ENCODE measurements around the gene ENPP4. TPM values are rescaled to one million over a fixed set of nuclear protein-coding genes. Genes with fewer than 3 reads are reported as not detected.

The ENPP4 gene
- total and polyA plus RNA-seq, 2 of the 4 experiments (the other 2 are of a cell fraction), result under 0.01 to 0.03 TPM

DNA sequence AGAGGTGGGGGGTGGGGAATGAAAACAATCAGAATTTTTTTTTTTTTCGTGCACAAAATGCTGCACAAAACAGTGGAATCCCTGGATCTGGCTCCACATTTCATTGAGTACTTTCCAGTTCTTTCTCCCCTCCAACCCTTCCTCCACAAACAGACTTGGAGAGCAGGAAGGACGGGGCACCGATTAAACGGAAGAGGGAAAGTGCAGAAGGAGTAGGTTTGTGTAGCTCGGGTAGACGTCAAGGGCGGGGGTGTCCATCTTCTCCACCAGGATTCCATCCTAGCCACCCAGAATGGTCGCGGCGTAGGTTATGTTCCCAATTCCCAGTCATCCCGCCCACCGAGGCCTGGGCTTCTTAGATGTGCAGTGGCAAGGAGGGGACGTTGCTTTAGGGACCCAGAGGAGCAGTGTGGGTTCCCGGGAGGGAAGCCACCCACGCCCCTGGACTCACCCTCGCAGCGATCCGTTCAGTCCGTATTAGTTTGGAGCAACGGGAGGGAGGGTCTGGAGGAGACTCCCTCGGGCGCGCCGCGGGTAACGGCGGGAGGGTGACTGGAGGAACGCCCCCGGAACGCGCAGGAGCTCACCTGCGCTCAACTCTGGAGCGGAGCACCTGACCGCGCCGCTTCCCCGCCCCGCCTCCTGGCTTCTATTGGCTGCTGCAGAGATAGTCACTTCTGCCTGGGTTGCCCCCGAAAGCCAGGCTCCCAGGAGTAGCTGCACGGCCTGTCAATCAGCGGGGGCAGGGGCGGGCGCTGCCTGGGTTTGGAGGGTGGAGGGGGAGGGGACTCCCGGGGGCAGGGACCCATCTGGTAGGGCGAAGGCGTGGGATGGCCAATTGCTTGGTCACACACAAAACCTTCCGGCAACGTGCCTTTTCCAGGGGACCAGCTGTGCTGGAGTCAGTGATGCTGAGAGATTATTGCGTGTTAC, 40.8 kb downstream of the ENPP4 start, which contains the start of gene ENPP5 (continued):
- TF ChIP-seq NFE2L2 (IDR thresholded peaks at IDR 0.05; ENCODE audit: low read depth, low read length), result no peak
- TF ChIP-seq POLR2A (IDR thresholded peaks at IDR 0.05; ENCODE audit: low read depth, low read length), result no peak

DNA sequence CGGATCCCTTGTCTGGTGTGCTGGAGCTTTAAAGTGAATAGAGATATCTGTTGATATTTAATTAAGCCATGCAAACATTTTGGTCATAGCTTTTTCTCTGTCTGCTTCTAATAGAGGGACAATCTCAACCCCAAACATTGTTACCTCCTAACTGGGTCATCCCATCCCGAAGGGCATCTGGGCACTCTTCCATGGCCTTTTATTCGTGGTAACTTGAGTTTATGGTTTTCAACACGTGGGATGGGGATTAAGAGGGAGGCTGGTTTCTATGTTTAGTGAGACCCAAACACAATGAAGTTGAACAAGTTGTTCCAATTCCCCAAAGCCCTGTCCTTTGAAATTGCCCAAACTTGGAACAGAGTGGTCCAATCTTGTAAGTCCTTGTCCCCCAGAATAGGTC, 42.4 kb downstream of the ENPP4 start:
- H3K27ac ChIP-seq (ENCODE audit: insufficient read depth, low read length), result no peak overlapping the region
- POLR2A ChIA-PET (ENCODE audit: unreplicated experiment), result no interaction called here
- no peaks in the 10 kb centered on the region for H3K36me3 ChIP-seq (ENCODE audit: control insufficient read depth, insufficient read depth, low read length)
- H3K79me1 ChIP-seq (ENCODE audit: low read depth in 1 of 2, low read length in 2 of 2), result no peaks in the 10 kb centered on the region
- H3K9me1 ChIP-seq (ENCODE audit: insufficient read depth, low read length), result no peaks in the 10 kb centered on the region
- no peak overlapping the region for H3K9ac ChIP-seq (ENCODE audit: low read depth, low read length)
- no peak overlapping the region for H2AK9ac ChIP-seq (replicated peaks; ENCODE audit: low read depth, low read length, poor library complexity)
- H2BK5ac ChIP-seq (ENCODE audit: low read depth, low read length, poor library complexity, severe bottlenecking), result no peak overlapping the region
- no peak overlapping the region for H2BK20ac ChIP-seq (ENCODE audit: low read depth, low read length)
- dilution Hi-C loops (cut with HindIII; ENCODE audit: low sequenced_read_pairs, unreplicated experiment) (no loop called here), in situ Hi-C loops (cut with MboI; ENCODE audit: low sequenced_read_pairs) (no loop called here), intact Hi-C loops (cut with micrococcal nuclease) (no loop called here)
- H4K5ac ChIP-seq (ENCODE audit: low read depth, low read length), result no peak overlapping the region
- no peak overlapping the region for H2BK120ac ChIP-seq (ENCODE audit: low read depth, low read length)
- no peak overlapping the region for H3K4ac ChIP-seq (ENCODE audit: low read depth, low read length)
- no peak overlapping the region for H2BK15ac ChIP-seq (ENCODE audit: low read depth, low read length)
- no peak overlapping the region for H3K4me3 ChIP-seq (ENCODE audit: insufficient read depth, low read depth, low read length)
- H3K4me1 ChIP-seq (ENCODE audit: control insufficient read depth, insufficient read depth, low read length), result no peaks in the 10 kb centered on the region
- H3K27me3 ChIP-seq (ENCODE audit: control insufficient read depth, insufficient read depth, low read length), result peaks cover 4% of the 10 kb centered on the region
- no peak overlapping the region for H3K23ac ChIP-seq (ENCODE audit: low read depth, low read length)
- WGBS, 2 experiments (ENCODE audit: extremely low coverage in 2 of 2, insufficient read length in 1 of 2), result no CpG with 5 or more reads among the region's 4 CpGs
- H2AFZ ChIP-seq (replicated peaks; ENCODE audit: low read length, poor library complexity), result no peak overlapping the region
- no peak overlapping the region for H2AK5ac ChIP-seq (ENCODE audit: low read depth, low read length)
- no peaks in the 10 kb centered on the region for H3K9me3 ChIP-seq (ENCODE audit: control insufficient read depth, insufficient read depth, low read length)
- no peak overlapping the region for H3K14ac ChIP-seq (replicated peaks; ENCODE audit: low read depth, low read length)
- no peak overlapping the region for H3K18ac ChIP-seq (ENCODE audit: low read depth, low read length)
- no peak overlapping the region for H4K8ac ChIP-seq (ENCODE audit: low read depth in 2 of 2, low read length in 2 of 2)
- no peak for ATAC-seq (ENCODE audit: low read depth)
- DNase-seq, result no peak
- no peaks in the 10 kb centered on the region for H4K20me1 ChIP-seq (ENCODE audit: insufficient read depth, low read length)
- no TSS peak for BruUV-seq (replicated peaks)
- no peak overlapping the region for H3K56ac ChIP-seq (ENCODE audit: extremely low read depth, insufficient read depth, low read length)
- H4K91ac ChIP-seq (ENCODE audit: insufficient read depth, low read depth, low read length), result no peak overlapping the region
- TF ChIP-seq, protein P1, sequence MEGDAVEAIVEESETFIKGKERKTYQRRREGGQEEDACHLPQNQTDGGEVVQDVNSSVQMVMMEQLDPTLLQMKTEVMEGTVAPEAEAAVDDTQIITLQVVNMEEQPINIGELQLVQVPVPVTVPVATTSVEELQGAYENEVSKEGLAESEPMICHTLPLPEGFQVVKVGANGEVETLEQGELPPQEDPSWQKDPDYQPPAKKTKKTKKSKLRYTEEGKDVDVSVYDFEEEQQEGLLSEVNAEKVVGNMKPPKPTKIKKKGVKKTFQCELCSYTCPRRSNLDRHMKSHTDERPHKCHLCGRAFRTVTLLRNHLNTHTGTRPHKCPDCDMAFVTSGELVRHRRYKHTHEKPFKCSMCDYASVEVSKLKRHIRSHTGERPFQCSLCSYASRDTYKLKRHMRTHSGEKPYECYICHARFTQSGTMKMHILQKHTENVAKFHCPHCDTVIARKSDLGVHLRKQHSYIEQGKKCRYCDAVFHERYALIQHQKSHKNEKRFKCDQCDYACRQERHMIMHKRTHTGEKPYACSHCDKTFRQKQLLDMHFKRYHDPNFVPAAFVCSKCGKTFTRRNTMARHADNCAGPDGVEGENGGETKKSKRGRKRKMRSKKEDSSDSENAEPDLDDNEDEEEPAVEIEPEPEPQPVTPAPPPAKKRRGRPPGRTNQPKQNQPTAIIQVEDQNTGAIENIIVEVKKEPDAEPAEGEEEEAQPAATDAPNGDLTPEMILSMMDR (conservative IDR thresholded peaks at IDR 0.05; ENCODE audit: low read depth, low read length), result no peak
- no peak for TF ChIP-seq MAZ (IDR thresholded peaks at IDR 0.05; ENCODE audit: borderline replicate concordance, low read depth, low read length)
- CTCF ChIA-PET, result no interaction called here
- no peak overlapping the region for H3K4me2 ChIP-seq (ENCODE audit: low read depth, low read length)

Data from IMR-90 (cell line).